ENCODE data around the gene APOL5. TPM values are rescaled to one million over a fixed set of nuclear protein-coding genes. Genes with fewer than 3 reads are reported as not detected.
A peak's percentile ranks its signal among the peaks of the same experiment; 100 is the strongest.

APOL5 gene
- total RNA-seq, 1 donor from 2014 or later = not detected

- Histone ChIP-seq H3K4me3 (no peak overlapping the region), H3K36me3 (peaks cover 19 to 28% of the 10 kb centered on the region in 2 donors), H3K9me3 (no peaks in the 10 kb centered on the region), H3K4me1 (no peaks in the 10 kb centered on the region), H3K27ac (no peak overlapping the region), H3K27me3 (no peaks in the 10 kb centered on the region)
- intact Hi-C loops (cut with DNase I) = no loop called here
- no peak for DNase-seq (ENCODE audit: low spot score in 2 of 2)
- TF ChIP-seq CTCF (IDR thresholded peaks at IDR 0.05) = no peak
Measured at GRCh38 chr22:35754761-35755160, 37.1 kb downstream of the APOL5 start.

GRCh38 chr22:35756722-35757121 lies 39.0 kb downstream of the APOL5 start:
- Histone ChIP-seq H3K4me3 (no peak overlapping the region), H3K9me3 (no peaks in the 10 kb centered on the region), H3K27ac (no peak overlapping the region), H3K36me3 (peaks cover 15 to 37% of the 10 kb centered on the region in 2 donors), H3K4me1 (no peaks in the 10 kb centered on the region), H3K27me3 (no peaks in the 10 kb centered on the region)
- intact Hi-C loops (cut with DNase I) = no loop called here
- no peak for TF ChIP-seq CTCF (IDR thresholded peaks at IDR 0.05)
- DNase-seq (ENCODE audit: low spot score in 2 of 2) = no peak

GRCh38 chr22:35758394-35758793 lies 40.7 kb downstream of the APOL5 start:
- intact Hi-C loops (cut with DNase I) = no loop called here
- no peaks in the 10 kb centered on the region for H3K4me1 ChIP-seq
- H3K27me3 ChIP-seq = no peaks in the 10 kb centered on the region
- H3K36me3 ChIP-seq = peaks cover 12 to 34% of the 10 kb centered on the region in 2 donors
- H3K9me3 ChIP-seq = no peaks in the 10 kb centered on the region
- TF ChIP-seq CTCF (IDR thresholded peaks at IDR 0.05) = no peak
- H3K4me3 ChIP-seq = no peak overlapping the region
- no peak for DNase-seq (ENCODE audit: low spot score in 2 of 2)
- no peak overlapping the region for H3K27ac ChIP-seq

- DNase-seq (ENCODE audit: low spot score in 2 of 2) = no peak
- Histone ChIP-seq H3K27me3 (no peaks in the 10 kb centered on the region), H3K4me1 (no peaks in the 10 kb centered on the region), H3K27ac (no peak overlapping the region), H3K36me3 (peaks cover 8 to 23% of the 10 kb centered on the region in 2 donors), H3K9me3 (no peaks in the 10 kb centered on the region), H3K4me3 (no peak overlapping the region)
- intact Hi-C loops (cut with DNase I) = loop anchor here (5.0 to 10.0 kb wide), 3 partner anchors 81 to 364 kb away; no protein-coding TSS in a partner anchor
- TF ChIP-seq CTCF (IDR thresholded peaks at IDR 0.05) = peak in 2 of 3 experiments; percentile 18 to 37
Measured at GRCh38 chr22:35761037-35761436, 43.4 kb downstream of the APOL5 start.

- DNase-seq (ENCODE audit: low spot score in 2 of 2) = no peak
- intact Hi-C loops (cut with DNase I) = loop anchor here (10.0 kb wide), 1 partner anchor 358 kb away; no protein-coding TSS in a partner anchor
- Histone ChIP-seq H3K36me3 (no peaks in the 10 kb centered on the region), H3K4me1 (no peaks in the 10 kb centered on the region), H3K4me3 (no peak overlapping the region), H3K9me3 (no peaks in the 10 kb centered on the region), H3K27ac (peak overlapping the region in 1 of 2 donors; percentile 37), H3K27me3 (no peaks in the 10 kb centered on the region)
- TF ChIP-seq CTCF (IDR thresholded peaks at IDR 0.05) = no peak
Measured at GRCh38 chr22:35766654-35767580, 49.2 kb downstream of the APOL5 start.

All from ascending aorta (tissue), 2 donors.